Gastrocnemius medialis (tissue), 4 donors: ENCODE data around the gene RAB10.

ENCODE experiments used
- CTCF ChIP-seq, 5 experiments: fragments of 450-650 bp in 3 of 5; fragments of 200-600 bp in 2 of 5; sonication (generic) in 2 of 5; IDR thresholded peaks in 4 of 5; conservative IDR thresholded peaks in 1 of 5; 1 replicate in 4 of 5; 2 replicates in 1 of 5; pipeline ENCODE4 v1.5.1; 2016 to 2019; ENCODE audit warnings: antibody characterized with exemption in 5 of 5, mild to moderate bottlenecking in 3 of 5, moderate library complexity in 3 of 5
- POLR2A ChIP-seq, 2 donors: fragments of 450-650 bp; IDR thresholded peaks; one replicate each; pipeline ENCODE4 v1.6.1; 2017; ENCODE audit warnings: antibody characterized with exemption in 2 of 2, mild to moderate bottlenecking in 2 of 2, moderate library complexity in 2 of 2

- TF ChIP-seq CTCF (IDR thresholded peaks at IDR 0.05 in 4 of 5, conservative IDR thresholded peaks at IDR 0.05 in 1 of 5) (no peak), POLR2A (IDR thresholded peaks at IDR 0.05) (no peak)
Observed at GRCh38 chr2:26177122-26177521, 143.2 kb downstream of the RAB10 start.
